ENCODE results near the gene MEMO1. TPM values are rescaled to one million over a fixed set of nuclear protein-coding genes. Genes with fewer than 3 reads are reported as not detected.

MEMO1 gene
- total and polyA plus RNA-seq, 4 donors = 30.7 to 38.5 (median 32.2) TPM

GRCh38 chr2:31998731-31999383 lies 12.0 kb downstream of the MEMO1 start:
- ATAC-seq (ENCODE audit: insufficient read depth, low FRiP score) (no peak), DNase-seq (no peak)
- Histone ChIP-seq H3K27me3 (ENCODE audit: control insufficient read depth in 3 of 3, insufficient read depth in 3 of 3, low read length in 2 of 3) (no peaks in the 10 kb centered on the region), H3K9ac (ENCODE audit: insufficient read depth in 1 of 2, low read length in 2 of 2) (no peak overlapping the region), H3K36me3 (ENCODE audit: control insufficient read depth in 4 of 4, insufficient read depth in 4 of 4, low read length in 4 of 4) (peaks cover 0 to 2% (median 0%) of the 10 kb centered on the region in 4 donors), H3K4me1 (ENCODE audit: control insufficient read depth in 5 of 5, insufficient read depth in 5 of 5, low read length in 5 of 5) (peaks cover 0 to 15% (median 0%) of the 10 kb centered on the region in 5 donors), H3K4me3 (no peak overlapping the region), H3K9me3 (ENCODE audit: control insufficient read depth in 4 of 4, insufficient read depth in 3 of 4, low read length in 3 of 4) (no peaks in the 10 kb centered on the region), H3K27ac (ENCODE audit: low read depth in 1 of 2, low read length in 1 of 2) (no peak overlapping the region)
- 67 to 89% methylated on average over 4 of the region's 4 CpGs for WGBS, 2 donors
- no peak for TF ChIP-seq CTCF (IDR thresholded peaks at IDR 0.05; ENCODE audit: control extremely low read depth, extremely low read depth)

- ATAC-seq (ENCODE audit: insufficient read depth, low FRiP score) = no peak
- Histone ChIP-seq H3K9me3 (ENCODE audit: control insufficient read depth in 4 of 4, insufficient read depth in 3 of 4, low read length in 3 of 4) (no peaks in the 10 kb centered on the region), H3K4me3 (no peak overlapping the region), H3K27ac (ENCODE audit: low read depth in 1 of 2, low read length in 1 of 2) (no peak overlapping the region), H3K9ac (ENCODE audit: insufficient read depth in 1 of 2, low read length in 2 of 2) (no peak overlapping the region), H3K27me3 (ENCODE audit: control insufficient read depth in 3 of 3, insufficient read depth in 3 of 3, low read length in 2 of 3) (no peaks in the 10 kb centered on the region), H3K4me1 (ENCODE audit: control insufficient read depth in 5 of 5, insufficient read depth in 5 of 5, low read length in 5 of 5) (peaks cover 0 to 17% (median 0%) of the 10 kb centered on the region in 5 donors), H3K36me3 (ENCODE audit: control insufficient read depth in 4 of 4, insufficient read depth in 4 of 4, low read length in 4 of 4) (peaks cover 0 to 2% (median 0%) of the 10 kb centered on the region in 4 donors)
- TF ChIP-seq CTCF (IDR thresholded peaks at IDR 0.05; ENCODE audit: control extremely low read depth, extremely low read depth) = no peak
- no peak for DNase-seq
- WGBS, 2 donors = 49 to 64% methylated on average over 3 of the region's 3 CpGs
Measured at GRCh38 chr2:31997653-31998052, 13.2 kb downstream of the MEMO1 start.

- DNase-seq = no peak
- 94 to 95% methylated on average over 6 of the region's 6 CpGs for WGBS, 2 donors
- Histone ChIP-seq H3K4me1 (ENCODE audit: control insufficient read depth in 5 of 5, insufficient read depth in 5 of 5, low read length in 5 of 5) (peaks cover 0 to 20% (median 2%) of the 10 kb centered on the region in 5 donors), H3K27me3 (ENCODE audit: control insufficient read depth in 3 of 3, insufficient read depth in 3 of 3, low read length in 2 of 3) (no peaks in the 10 kb centered on the region), H3K36me3 (ENCODE audit: control insufficient read depth in 4 of 4, insufficient read depth in 4 of 4, low read length in 4 of 4) (peaks cover 0 to 2% (median 0%) of the 10 kb centered on the region in 4 donors), H3K9me3 (ENCODE audit: control insufficient read depth in 4 of 4, insufficient read depth in 3 of 4, low read length in 3 of 4) (no peaks in the 10 kb centered on the region), H3K27ac (ENCODE audit: low read depth in 1 of 2, low read length in 1 of 2) (no peak overlapping the region), H3K9ac (ENCODE audit: insufficient read depth in 1 of 2, low read length in 2 of 2) (no peak overlapping the region), H3K4me3 (no peak overlapping the region)
- ATAC-seq (ENCODE audit: insufficient read depth, low FRiP score) = no peak
- no peak for TF ChIP-seq CTCF (IDR thresholded peaks at IDR 0.05; ENCODE audit: control extremely low read depth, extremely low read depth)
Measured at GRCh38 chr2:31996571-31997150, 14.1 kb downstream of the MEMO1 start.
